HCT116 (cell line): ENCODE results near the gene PAX5.

Experiments
- YY1 ChIP-seq: IDR thresholded peaks from 2 replicates; pipeline ENCODE4 v1.6.1; 2011; ENCODE audit warnings: low read length, low read depth, moderate library complexity, mild to moderate bottlenecking; ENCODE audit not compliant: insufficient replicate concordance; ENCODE audit errors: extremely low read depth
- TF ChIP-seq, protein P1 (sequence below), 3 experiments: fragments of 200-600 bp in 1 of 3; sonication (generic) in 1 of 3; IDR thresholded peaks in 2 of 3; conservative IDR thresholded peaks in 1 of 3; 2 replicates each; pipeline ENCODE4 v1.5.1; 2012 to 2017; ENCODE audit warnings: low read depth in 2 of 3, low read length in 2 of 3, antibody characterized with exemption in 1 of 3, borderline replicate concordance in 1 of 3, control low read depth in 1 of 3, mild to moderate bottlenecking in 1 of 3, mixed read lengths in 1 of 3, mixed run types in 1 of 3, moderate library complexity in 1 of 3; ENCODE audit not compliant: insufficient read depth in 1 of 3

GRCh38 chr9:36995927-36996705 is 38.0 kb downstream of the PAX5 start:
- TF ChIP-seq, protein P1, sequence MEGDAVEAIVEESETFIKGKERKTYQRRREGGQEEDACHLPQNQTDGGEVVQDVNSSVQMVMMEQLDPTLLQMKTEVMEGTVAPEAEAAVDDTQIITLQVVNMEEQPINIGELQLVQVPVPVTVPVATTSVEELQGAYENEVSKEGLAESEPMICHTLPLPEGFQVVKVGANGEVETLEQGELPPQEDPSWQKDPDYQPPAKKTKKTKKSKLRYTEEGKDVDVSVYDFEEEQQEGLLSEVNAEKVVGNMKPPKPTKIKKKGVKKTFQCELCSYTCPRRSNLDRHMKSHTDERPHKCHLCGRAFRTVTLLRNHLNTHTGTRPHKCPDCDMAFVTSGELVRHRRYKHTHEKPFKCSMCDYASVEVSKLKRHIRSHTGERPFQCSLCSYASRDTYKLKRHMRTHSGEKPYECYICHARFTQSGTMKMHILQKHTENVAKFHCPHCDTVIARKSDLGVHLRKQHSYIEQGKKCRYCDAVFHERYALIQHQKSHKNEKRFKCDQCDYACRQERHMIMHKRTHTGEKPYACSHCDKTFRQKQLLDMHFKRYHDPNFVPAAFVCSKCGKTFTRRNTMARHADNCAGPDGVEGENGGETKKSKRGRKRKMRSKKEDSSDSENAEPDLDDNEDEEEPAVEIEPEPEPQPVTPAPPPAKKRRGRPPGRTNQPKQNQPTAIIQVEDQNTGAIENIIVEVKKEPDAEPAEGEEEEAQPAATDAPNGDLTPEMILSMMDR (IDR thresholded peaks at IDR 0.05 in 2 of 3, conservative IDR thresholded peaks at IDR 0.05 in 1 of 3; ENCODE audit: borderline replicate concordance in 1 of 3, insufficient read depth in 1 of 3, low read depth in 2 of 3, low read length in 2 of 3), result peak; percentile 79 to 86 (median 83)
- TF ChIP-seq YY1, result peak; percentile 17
